Thoracic aorta (tissue), 2 donors: ENCODE results near the gene TNFSF10. TPM values are rescaled to one million over a fixed set of nuclear protein-coding genes. Genes with fewer than 3 reads are reported as not detected.

Source experiments
- ATAC-seq: fragments of 150-250 bp; one replicate; pipeline ENCODE4 v1.8.0; 2017; ENCODE audit warnings: low read depth; ENCODE audit not compliant: insufficient number of reproducible peaks, low FRiP score
- DNase-seq: peaks from one replicate; pipeline ENCODE4 v3.0.0-alpha.2; 2020; ENCODE audit warnings: low spot score
- H3K27ac ChIP-seq, 2 donors: fragments of 200-600 bp; sonication (generic); 1 replicate in 1 of 2; 2 replicates in 1 of 2; pipeline ENCODE4 v1.5.1; 2016; ENCODE audit warnings: mild to moderate bottlenecking in 2 of 2, moderate library complexity in 2 of 2
- H3K27me3 ChIP-seq: fragments of 200-600 bp; sonication (generic); replicated peaks from 2 replicates; pipeline ENCODE4 v1.6.0; 2016; ENCODE audit warnings: mild to moderate bottlenecking; ENCODE audit not compliant: insufficient read depth
- H3K36me3 ChIP-seq: fragments of 200-600 bp; sonication (generic); one replicate; pipeline ENCODE4 v1.5.1; 2016
- H3K4me1 ChIP-seq, 2 donors: fragments of 200-600 bp; sonication (generic); 1 replicate in 1 of 2; 2 replicates in 1 of 2; pipeline versions ENCODE4 v1.5.1 to v1.6.0; 2016; ENCODE audit warnings: low read depth in 2 of 2, mild to moderate bottlenecking in 1 of 2; ENCODE audit not compliant: control insufficient read depth in 1 of 2
- H3K4me3 ChIP-seq: fragments of 200-600 bp; sonication (generic); 2 replicates; pipeline ENCODE4 v1.5.1; 2016; ENCODE audit warnings: mild to moderate bottlenecking
- H3K9me3 ChIP-seq: fragments of 200-600 bp; sonication (generic); 2 replicates; pipeline ENCODE4 v1.5.1; 2016
- CTCF ChIP-seq: fragments of 200-600 bp; sonication (generic); IDR thresholded peaks from one replicate; pipeline ENCODE4 v1.5.1; 2019; ENCODE audit warnings: antibody characterized with exemption
- total RNA-seq, 2 donors: library from RNA; depleted of rRNA; stranded (reverse); fragments of >200 nt; gene quantifications; one replicate each; pipeline versions ENCODE4 v1.1.0 to v1.2.3, GENCODE V29; 2016

The TNFSF10 gene
- total RNA-seq, 2 donors from 2014 or later: 13.8 to 16.0 TPM

GRCh38 chr3:172543419-172543818, 20.2 kb upstream of the TNFSF10 start:
- no peak for DNase-seq
- H3K9me3 ChIP-seq: no peaks in the 10 kb centered on the region
- no peaks in the 10 kb centered on the region for H3K36me3 ChIP-seq
- H3K27me3 ChIP-seq: no peaks in the 10 kb centered on the region
- no peak for ATAC-seq
- H3K4me3 ChIP-seq: no peak overlapping the region
- H3K4me1 ChIP-seq: peaks cover 19 to 29% of the 10 kb centered on the region in 2 donors
- no peak for TF ChIP-seq CTCF
- peak overlapping the region in 1 of 2 donors; percentile 3 for H3K27ac ChIP-seq

- Histone ChIP-seq H3K9me3 (no peaks in the 10 kb centered on the region), H3K4me1 (peaks cover 19 to 29% of the 10 kb centered on the region in 2 donors), H3K27me3 (no peaks in the 10 kb centered on the region), H3K36me3 (no peaks in the 10 kb centered on the region), H3K27ac (peak overlapping the region in 1 of 2 donors; percentile 3), H3K4me3 (no peak overlapping the region)
- DNase-seq: no peak
- TF ChIP-seq CTCF: no peak
- ATAC-seq: no peak
These were observed 19.8 kb upstream of the TNFSF10 start for GRCh38 chr3:172542999-172543398.

- no peaks in the 10 kb centered on the region for H3K36me3 ChIP-seq
- no peaks in the 10 kb centered on the region for H3K27me3 ChIP-seq
- no peak for TF ChIP-seq CTCF
- DNase-seq (no peak), ATAC-seq (no peak)
- peaks cover 16 to 25% of the 10 kb centered on the region in 2 donors for H3K4me1 ChIP-seq
- no peaks in the 10 kb centered on the region for H3K9me3 ChIP-seq
- no peak overlapping the region for H3K4me3 ChIP-seq
- peak overlapping the region; percentile 41 to 54 for H3K27ac ChIP-seq
These were observed 18.8 kb upstream of the TNFSF10 start for GRCh38 chr3:172541945-172542488.

- TF ChIP-seq CTCF: no peak
- H3K27me3 ChIP-seq: no peaks in the 10 kb centered on the region
- H3K9me3 ChIP-seq: no peaks in the 10 kb centered on the region
- ATAC-seq: no peak
- DNase-seq: no peak
- no peak overlapping the region for H3K27ac ChIP-seq
- peaks cover 8 to 19% of the 10 kb centered on the region in 2 donors for H3K4me1 ChIP-seq
- no peak overlapping the region for H3K4me3 ChIP-seq
- no peaks in the 10 kb centered on the region for H3K36me3 ChIP-seq
These were observed 16.8 kb upstream of the TNFSF10 start for GRCh38 chr3:172540049-172540448.

GRCh38 chr3:172539273-172539672, 16.0 kb upstream of the TNFSF10 start:
- H3K4me3 ChIP-seq: no peak overlapping the region
- no peaks in the 10 kb centered on the region for H3K36me3 ChIP-seq
- TF ChIP-seq CTCF: no peak
- ATAC-seq: no peak
- no peaks in the 10 kb centered on the region for H3K9me3 ChIP-seq
- H3K27me3 ChIP-seq: no peaks in the 10 kb centered on the region
- H3K27ac ChIP-seq: no peak overlapping the region
- H3K4me1 ChIP-seq: peaks cover 8 to 19% of the 10 kb centered on the region in 2 donors
- no peak for DNase-seq
